Ramos (cell line): Measurements from ENCODE around the gene LSM5.
"Not testable (repeated sequence)": the region's sequence is repeated elsewhere in the genome, so short reads cannot be mapped to it uniquely, and the experiment has no call there.

Source experiments
- in situ Hi-C: fragments of 300-500 bp; cut with MboI; formaldehyde crosslinking; loops from one replicate; pipeline ENCODE4 v1.14.3; 2022; ENCODE audit warnings: low sequenced_read_pairs; ENCODE audit not compliant: unreplicated experiment

LSM5 gene

DNA sequence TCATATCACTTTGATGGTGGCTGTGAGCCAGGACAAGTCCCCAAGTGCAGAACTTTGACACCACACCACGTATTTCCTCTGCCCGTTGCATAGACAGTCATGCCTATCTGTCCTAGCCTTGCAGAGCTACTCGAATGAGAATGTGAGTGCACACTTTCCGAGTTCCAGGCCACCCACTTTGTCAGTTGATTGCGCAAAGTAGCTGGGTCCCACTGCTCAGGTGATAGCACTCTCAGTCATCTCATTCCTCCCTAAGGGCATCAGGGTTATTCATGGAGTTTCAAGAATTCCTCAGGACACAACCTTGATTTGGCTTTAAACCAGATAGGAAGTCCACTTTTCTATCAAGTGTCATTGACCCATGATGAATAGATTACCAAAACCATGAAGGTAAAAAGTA is 19.3 kb downstream of the LSM5 start:
- in situ Hi-C loops: loop anchor here (10.0 kb wide), 1 partner anchor 726 kb away; no protein-coding TSS in a partner anchor

DNA sequence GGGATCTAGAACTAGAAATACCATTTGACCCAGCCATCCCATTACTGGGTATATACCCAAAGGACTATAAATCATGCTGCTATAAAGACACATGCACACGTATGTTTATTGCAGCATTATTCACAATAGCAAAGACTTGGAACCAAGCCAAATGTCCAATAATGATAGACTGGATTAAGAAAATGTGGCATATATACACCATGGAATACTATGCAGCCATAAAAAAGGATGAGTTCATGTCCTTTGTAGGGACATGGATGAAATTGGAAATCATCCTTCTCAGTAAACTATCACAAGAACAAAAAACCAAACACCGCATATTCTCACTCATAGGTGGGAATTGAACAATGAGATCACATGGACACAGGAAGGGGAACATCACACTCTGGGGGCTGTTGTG is 20.2 kb downstream of the LSM5 start:
- in situ Hi-C loops: loop anchor here (10.0 kb wide), 1 partner anchor 725 kb away; no protein-coding TSS in a partner anchor

DNA sequence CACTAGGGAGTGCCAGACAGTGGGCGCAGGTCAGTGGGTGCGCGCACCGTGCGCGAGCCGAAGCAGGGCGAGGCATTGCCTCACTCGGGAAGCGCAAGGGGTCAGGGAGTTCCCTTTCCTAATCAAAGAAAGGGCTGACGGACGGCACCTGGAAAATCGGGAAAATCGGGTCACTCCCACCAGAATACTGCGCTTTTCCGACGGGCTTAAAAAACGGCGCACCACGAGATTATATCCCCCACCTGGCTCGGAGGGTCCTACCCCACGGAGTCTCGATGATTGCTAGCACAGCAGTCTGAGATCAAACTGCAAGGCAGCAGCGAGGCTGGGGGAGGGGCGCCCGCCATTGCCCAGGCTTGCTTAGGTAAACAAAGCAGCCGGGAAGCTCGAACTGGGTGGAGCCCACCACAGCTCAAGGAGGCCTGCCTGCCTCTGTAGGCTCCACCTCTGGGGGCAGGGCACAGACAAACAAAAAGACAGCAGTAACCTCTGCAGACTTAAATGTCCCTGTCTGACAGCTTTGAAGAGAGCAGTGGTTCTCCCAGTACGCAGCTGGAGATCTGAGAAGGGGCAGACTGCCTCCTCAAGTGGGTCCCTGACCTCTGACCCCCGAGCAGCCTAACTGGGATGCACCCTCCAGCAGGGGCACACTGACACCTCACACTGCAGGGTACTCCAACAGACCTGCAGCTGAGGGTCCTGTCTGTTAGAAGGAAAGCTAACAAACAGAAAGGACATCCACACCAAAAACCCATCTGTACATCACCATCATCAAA is 25.4 kb downstream of the LSM5 start:
- in situ Hi-C loops: not testable (repeated sequence)

DNA sequence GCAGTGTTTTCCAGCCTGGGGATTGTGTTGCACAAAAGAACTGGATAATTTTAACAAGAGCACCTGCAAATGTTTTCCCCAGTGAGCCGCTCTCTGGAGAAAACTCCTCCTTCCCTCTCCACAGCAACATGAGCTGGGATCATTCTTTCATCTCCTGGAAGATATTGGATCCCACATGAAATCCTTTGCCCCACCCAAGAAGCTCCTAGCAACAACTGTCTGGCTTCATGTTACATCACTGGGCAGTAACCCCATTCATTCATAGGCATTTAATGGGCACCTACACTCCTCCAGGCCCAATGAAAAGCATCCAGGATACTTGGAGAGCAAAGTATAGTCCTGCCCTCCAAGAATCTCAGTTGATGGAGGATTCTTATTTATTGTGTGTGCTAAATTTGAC is 27.2 kb downstream of the LSM5 start:
- in situ Hi-C loops: no loop called here

DNA sequence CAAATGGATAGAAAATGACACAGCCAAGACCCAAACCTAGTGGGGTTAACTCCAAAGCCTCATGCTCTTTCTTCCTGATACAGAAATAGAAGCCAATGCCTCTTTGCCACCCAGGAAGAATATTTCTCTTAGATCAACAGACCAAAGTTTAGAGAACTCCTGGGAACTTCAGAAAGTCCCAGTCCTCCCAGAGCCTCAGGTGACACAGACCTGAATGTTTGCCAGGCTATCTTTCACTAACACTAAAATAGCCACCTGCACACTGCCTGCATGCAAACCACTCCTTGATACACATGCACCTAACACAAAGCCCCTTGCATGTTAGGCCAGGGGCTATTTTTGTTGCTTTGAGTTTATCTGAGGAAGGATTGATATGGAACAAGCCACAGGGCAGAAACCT is 27.7 kb downstream of the LSM5 start:
- in situ Hi-C loops: no loop called here

DNA sequence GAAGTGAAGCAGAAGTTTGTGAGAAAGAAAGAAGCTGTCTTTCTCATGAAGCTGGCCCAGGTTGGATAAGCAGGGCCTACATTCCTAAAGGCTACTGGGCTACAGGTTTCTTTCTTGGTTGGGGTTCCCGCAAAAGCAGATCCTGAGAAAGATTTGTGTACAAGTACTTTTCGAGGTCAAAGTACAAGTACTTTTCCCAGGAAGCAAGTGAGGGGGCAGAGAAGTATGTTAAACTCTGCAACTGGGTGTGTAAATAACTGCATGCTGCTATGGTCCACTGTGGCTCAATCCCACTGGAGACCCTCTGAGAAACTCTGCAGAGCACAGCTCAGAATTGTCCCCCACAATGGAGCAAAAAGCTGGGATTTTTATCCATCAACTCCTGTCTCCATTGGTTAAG is 28.7 kb downstream of the LSM5 start:
- in situ Hi-C loops: no loop called here

DNA sequence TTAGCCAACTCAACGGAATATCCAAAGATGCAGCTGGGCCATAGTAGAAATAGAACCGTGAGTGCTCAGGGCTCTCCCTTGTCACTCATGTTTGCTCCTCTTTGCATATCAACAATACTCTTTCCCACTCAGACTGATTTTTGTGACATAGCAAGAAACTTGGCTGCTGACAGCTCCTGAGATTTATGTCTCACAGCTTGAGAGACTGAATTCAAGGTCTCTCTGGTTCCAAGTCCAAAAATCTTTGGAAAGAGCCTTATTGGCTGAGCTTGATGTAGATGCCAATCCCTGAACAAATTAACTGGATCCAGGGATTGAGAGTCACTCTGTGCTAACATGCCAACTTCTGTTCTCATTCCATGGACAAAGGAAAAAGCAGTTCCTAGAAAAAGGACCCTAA is 30.4 kb downstream of the LSM5 start:
- in situ Hi-C loops: no loop called here

DNA sequence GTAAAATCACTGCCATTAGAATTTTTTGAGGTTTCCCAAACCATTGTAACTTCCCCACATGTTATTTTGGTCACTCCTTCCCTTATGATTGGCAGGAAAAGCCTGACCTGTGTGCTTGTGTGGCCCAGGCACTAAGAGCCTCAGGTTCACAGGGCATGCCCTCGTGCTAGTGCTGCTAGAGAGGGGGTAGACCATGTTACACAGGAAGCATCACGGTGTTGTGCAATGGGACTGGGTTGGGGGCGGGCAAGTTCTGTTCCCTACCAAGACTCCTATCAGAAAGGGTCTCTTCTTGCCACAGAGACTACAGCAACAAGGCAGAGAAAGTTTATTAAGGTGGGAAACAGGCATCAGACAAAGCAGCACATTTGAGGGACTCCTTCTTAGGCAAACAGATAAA is 32.2 kb downstream of the LSM5 start:
- in situ Hi-C loops: no loop called here

DNA sequence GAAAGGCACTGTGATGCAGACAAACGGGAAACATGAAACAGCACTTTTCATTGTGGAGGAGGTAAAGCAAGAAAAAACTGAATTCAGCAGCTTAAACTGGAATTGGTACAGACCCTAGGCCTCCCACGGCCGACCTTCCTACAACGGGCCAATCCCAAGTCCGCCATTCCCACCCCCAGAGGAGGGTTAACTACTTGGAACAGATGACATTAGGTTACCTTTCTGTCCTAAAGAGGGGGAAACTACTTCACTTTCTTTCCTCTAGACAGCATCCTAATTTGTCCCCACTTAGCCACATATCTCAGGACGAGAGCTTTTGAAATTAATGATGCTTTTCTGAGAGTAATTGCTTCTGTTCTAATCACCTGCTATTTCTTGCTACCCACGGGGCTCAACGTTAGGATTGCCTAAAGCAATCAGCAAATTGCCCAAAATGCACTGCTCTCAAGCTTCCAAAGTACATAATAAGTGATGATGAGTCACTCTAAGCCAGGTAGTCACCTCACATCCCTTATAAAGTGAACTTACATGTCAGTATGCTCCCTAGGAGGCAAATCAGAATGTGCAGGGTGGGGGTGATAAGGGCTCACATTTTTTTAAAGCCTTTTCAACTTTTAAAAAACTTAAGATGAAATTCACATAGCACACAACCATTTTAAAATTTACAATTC is 36.7 kb downstream of the LSM5 start:
- in situ Hi-C loops: no loop called here

DNA sequence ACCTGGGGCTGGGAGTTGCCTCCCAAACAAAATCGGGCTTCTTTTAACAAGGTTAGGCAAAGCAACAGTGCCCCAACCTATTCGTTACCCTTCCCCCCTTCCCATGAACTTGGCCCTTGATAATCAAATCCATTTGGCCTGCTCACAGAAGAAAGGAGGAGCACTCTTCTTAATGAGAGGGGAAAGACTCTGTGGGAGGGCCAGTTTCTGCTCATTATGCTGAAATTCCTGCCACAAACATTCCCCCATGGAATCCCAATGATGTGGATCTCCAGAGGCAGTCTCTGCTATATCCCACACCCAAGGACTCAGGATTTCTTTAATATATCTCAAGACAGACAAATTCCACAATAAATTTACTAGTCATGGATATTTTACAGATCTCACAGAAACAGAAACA is 43.0 kb downstream of the LSM5 start:
- in situ Hi-C loops: no loop called here

DNA sequence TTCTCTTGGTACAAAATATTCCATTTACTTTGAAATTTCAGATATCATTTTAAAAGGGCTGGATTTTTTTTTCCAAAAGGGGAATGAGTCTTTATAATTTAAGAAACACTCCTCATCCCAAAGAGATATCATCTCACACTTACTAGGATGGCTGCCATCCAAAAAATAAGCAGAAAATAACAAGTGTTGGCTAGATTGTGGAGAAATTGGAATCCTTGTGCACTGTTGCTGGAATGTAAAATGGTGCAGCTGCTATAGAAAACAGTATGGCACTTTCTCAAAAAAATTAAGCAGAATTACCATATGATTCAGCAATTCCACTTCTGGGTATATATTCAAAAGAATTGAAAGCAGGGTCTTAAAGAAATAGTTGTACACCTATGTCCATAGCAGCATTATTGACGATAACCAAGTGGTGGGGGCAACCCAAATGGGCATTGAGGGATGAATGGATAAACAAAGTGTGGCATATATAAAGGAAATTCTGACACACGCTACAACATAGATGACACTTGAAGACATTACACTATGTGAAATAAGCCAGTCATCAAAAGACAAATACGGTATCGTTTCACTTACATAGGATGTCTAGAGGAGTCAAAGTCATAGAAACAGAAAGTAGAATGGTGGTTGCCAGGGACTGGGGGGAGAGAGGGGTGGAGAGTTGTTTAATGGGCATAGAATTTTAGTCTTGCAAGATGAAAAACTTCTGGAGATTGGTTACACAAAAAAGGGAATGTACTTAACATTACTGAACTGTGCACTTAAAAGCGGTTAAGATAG is 53.8 kb downstream of the LSM5 start:
- in situ Hi-C loops: no loop called here
